Fibroblast of pulmonary artery (primary cell): Measurements from ENCODE around the gene LUZP2.

Experiments
- DNase-seq: peaks from one replicate; pipeline ENCODE4 v3.0.0-alpha.2; 2010; ENCODE audit warnings: low read depth
- H3K4me3 ChIP-seq: replicated peaks from 2 replicates; pipeline ENCODE4 v1.5.1; 2011; ENCODE audit warnings: low read depth, mild to moderate bottlenecking, control low read depth, low read length, moderate library complexity
- TF ChIP-seq, protein P1 (sequence below): IDR thresholded peaks from 2 replicates; pipeline ENCODE4 v1.5.1; 2011; ENCODE audit warnings: mild to moderate bottlenecking, control low read depth, low read length, inconsistent platforms; ENCODE audit errors: missing control alignments

LUZP2 gene

DNA sequence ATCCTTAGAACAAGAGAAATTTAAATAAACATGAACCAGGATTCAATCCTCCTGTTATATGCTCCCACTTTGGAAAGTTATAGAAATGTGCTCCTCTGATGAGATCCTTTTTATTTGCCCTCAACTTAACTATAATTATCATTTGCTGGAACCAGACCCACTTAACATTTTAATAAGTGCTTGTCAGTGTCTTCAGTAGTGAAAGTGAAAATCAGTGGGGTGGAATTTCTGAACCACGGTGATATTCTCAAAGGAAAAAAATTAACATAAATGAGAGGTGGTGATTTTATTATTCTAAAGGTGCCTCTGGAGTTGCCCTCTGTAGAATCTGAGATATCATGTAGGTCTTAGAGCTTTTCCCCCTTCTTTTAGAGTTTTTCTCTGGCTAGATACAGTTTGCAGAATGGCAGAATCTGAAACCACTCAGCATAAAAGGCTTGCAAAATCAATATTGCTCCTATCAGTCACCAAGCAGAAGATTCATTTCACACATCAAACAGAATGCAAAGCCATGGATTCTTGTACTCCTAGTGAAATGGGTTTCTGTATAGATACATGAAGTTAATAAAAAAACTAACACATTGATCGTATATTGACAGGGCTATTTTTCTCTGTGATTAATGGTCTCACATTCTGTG lies 213.2 kb downstream of the LUZP2 start:
- H3K4me3 ChIP-seq, result no peak overlapping the region
- DNase-seq, result no peak
- TF ChIP-seq, protein P1, sequence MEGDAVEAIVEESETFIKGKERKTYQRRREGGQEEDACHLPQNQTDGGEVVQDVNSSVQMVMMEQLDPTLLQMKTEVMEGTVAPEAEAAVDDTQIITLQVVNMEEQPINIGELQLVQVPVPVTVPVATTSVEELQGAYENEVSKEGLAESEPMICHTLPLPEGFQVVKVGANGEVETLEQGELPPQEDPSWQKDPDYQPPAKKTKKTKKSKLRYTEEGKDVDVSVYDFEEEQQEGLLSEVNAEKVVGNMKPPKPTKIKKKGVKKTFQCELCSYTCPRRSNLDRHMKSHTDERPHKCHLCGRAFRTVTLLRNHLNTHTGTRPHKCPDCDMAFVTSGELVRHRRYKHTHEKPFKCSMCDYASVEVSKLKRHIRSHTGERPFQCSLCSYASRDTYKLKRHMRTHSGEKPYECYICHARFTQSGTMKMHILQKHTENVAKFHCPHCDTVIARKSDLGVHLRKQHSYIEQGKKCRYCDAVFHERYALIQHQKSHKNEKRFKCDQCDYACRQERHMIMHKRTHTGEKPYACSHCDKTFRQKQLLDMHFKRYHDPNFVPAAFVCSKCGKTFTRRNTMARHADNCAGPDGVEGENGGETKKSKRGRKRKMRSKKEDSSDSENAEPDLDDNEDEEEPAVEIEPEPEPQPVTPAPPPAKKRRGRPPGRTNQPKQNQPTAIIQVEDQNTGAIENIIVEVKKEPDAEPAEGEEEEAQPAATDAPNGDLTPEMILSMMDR, result no peak

DNA sequence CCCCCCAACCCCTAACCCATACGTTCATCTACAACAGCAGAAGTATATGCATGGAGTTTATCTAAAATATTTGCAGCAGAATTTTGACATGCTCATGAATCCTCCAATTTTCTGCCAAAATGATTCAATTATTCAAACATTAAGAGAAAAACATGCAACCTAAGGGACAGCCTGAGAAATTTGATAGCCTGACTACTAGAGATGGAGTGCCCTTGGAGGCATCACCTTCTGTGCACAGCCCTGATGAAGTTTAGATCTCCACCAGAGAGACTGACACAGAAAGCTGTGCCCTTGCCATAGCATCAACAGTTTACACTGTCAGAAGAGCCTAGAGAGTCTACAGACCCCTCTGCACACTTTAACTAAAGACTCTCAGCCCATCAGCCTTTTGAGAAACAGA lies 217.7 kb downstream of the LUZP2 start:
- no peak overlapping the region for H3K4me3 ChIP-seq
- TF ChIP-seq, protein P1, result no peak
- DNase-seq, result no peak

GRCh38 chr11:24716403-24716802 lies 219.6 kb downstream of the LUZP2 start:
- DNase-seq, result no peak
- H3K4me3 ChIP-seq, result no peak overlapping the region
- TF ChIP-seq, protein P1, result no peak

DNA sequence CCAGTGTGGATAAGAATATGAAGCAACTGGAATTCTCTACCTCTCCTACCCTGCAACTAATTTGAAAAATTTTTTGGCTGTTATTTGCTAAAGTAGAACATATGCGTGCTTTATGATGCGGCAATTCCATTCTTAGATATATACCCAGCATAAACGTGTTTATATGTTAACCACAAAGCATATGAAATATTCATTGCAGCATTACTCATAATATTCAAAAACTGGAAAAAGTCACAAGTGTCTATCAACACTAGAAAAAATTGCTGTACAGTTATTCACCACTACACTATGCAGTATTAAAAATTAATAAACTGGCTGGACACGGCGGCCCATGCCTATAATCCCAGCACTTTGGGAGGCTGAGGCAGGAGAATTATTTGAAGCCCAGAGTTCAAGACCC lies 226.4 kb downstream of the LUZP2 start:
- TF ChIP-seq, protein P1, result no peak
- no peak overlapping the region for H3K4me3 ChIP-seq
- DNase-seq, result no peak

DNA sequence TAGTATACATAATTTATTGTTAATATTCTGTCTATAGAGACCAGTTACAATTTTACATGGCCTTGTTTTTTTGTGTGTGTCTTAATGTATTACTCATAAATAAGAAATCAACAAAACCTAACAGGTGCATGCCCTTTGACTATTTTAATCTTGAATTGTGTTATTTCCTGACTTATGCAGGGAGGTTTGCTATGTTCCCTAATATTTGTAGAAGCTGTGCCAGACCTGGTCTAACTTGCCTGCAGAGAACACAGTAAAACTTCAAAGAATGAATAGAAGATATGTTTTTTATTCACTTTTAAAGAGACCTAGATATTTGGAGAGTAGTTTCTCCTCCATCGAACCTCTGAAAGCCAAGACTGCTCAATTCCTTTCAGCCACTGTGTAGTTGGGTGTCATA lies 234.7 kb downstream of the LUZP2 start:
- H3K4me3 ChIP-seq, result no peak overlapping the region
- TF ChIP-seq, protein P1, result no peak
- no peak for DNase-seq

DNA sequence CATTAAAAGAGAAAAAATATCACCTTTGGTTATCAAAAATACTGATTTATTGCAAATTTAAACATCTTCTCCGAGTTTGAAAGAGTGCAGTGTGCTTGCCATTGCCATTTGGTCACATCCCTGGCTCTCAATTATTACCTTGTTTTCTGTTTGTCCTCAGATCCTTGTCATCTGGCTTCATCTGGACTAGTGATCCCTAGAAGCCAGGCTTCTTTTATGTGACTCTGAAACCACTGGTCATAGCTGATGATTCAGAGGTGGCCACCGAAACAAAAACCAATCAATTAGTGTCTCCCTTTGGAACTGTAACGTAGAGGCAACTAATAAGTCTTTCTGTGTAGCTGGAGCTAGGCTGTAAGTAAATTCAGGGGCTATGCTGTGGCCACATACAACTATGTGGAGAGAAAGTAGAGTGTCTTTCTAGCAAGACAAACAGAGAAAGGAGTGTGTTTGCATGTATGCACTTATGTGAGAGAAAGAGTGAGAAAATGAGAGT lies 237.9 kb downstream of the LUZP2 start:
- TF ChIP-seq, protein P1, result no peak
- DNase-seq, result no peak
- H3K4me3 ChIP-seq, result no peak overlapping the region

- H3K4me3 ChIP-seq, result no peak overlapping the region
- no peak for DNase-seq
These were observed 242.1 kb downstream of the LUZP2 start for GRCh38 chr11:24738972-24739371.

More at GRCh38 chr11:24738972-24739371, 242.1 kb downstream of the LUZP2 start:
- TF ChIP-seq, protein P1, result no peak
